Measurements from ENCODE around the gene PRELID3B. TPM values are rescaled to one million over a fixed set of nuclear protein-coding genes. Genes with fewer than 3 reads are reported as not detected.
A peak's percentile ranks its signal among the peaks of the same experiment; 100 is the strongest.
"Not testable (repeated sequence)": the region's sequence is repeated elsewhere in the genome, so short reads cannot be mapped to it uniquely, and the experiment has no call there.

The PRELID3B gene
- total RNA-seq, 1 donor: 68.4 TPM

- H3K79me2 ChIP-seq (ENCODE audit: insufficient read depth, low read length): no peaks in the 10 kb centered on the region
- no peaks in the 10 kb centered on the region for H3K27me3 ChIP-seq (ENCODE audit: insufficient read depth, low read length)
- no peaks in the 10 kb centered on the region for H3K9me3 ChIP-seq (ENCODE audit: low read depth, low read length)
- H3K4me2 ChIP-seq (ENCODE audit: insufficient read depth, low read length): peak overlapping the region; percentile 53
- no peak overlapping the region for H2AFZ ChIP-seq (ENCODE audit: low read length)
- no peaks in the 10 kb centered on the region for H4K20me1 ChIP-seq (ENCODE audit: insufficient read depth, low read length)
- no peak overlapping the region for H3K4me3 ChIP-seq (ENCODE audit: insufficient read depth, low read length)
- no peaks in the 10 kb centered on the region for H3K36me3 ChIP-seq (ENCODE audit: insufficient read depth, low read length)
- H3K4me1 ChIP-seq (ENCODE audit: insufficient read depth, low read length): peaks cover 29% of the 10 kb centered on the region
- no peak for TF ChIP-seq CTCF (IDR thresholded peaks at IDR 0.05; ENCODE audit: extremely low read depth, low read depth, low read length)
- DNase-seq (ENCODE audit: insufficient read length, low spot score, missing footprints): peak; percentile 25
- H3K27ac ChIP-seq (ENCODE audit: low read depth, low read length): peak overlapping the region; percentile 58
Measured at GRCh38 chr20:59014680-59015389, 27.8 kb downstream of the PRELID3B start.

GRCh38 chr20:59013959-59014608, 28.5 kb downstream of the PRELID3B start:
- DNase-seq (ENCODE audit: insufficient read length, low spot score, missing footprints): peak; percentile 11
- TF ChIP-seq CTCF (IDR thresholded peaks at IDR 0.05; ENCODE audit: extremely low read depth, low read depth, low read length): no peak
- Histone ChIP-seq H3K36me3 (ENCODE audit: insufficient read depth, low read length) (no peaks in the 10 kb centered on the region), H3K9me3 (ENCODE audit: low read depth, low read length) (no peaks in the 10 kb centered on the region), H3K27me3 (ENCODE audit: insufficient read depth, low read length) (no peaks in the 10 kb centered on the region), H2AFZ (ENCODE audit: low read length) (no peak overlapping the region), H3K4me1 (ENCODE audit: insufficient read depth, low read length) (peaks cover 29% of the 10 kb centered on the region), H3K27ac (ENCODE audit: low read depth, low read length) (peak overlapping the region; percentile 58), H3K79me2 (ENCODE audit: insufficient read depth, low read length) (no peaks in the 10 kb centered on the region), H3K4me3 (ENCODE audit: insufficient read depth, low read length) (no peak overlapping the region), H4K20me1 (ENCODE audit: insufficient read depth, low read length) (no peaks in the 10 kb centered on the region), H3K4me2 (ENCODE audit: insufficient read depth, low read length) (peak overlapping the region; percentile 53)

GRCh38 chr20:59013031-59013951, 29.3 kb downstream of the PRELID3B start:
- Histone ChIP-seq H3K4me1 (ENCODE audit: insufficient read depth, low read length) (peaks cover 29% of the 10 kb centered on the region), H3K36me3 (ENCODE audit: insufficient read depth, low read length) (no peaks in the 10 kb centered on the region), H3K4me3 (ENCODE audit: insufficient read depth, low read length) (no peak overlapping the region), H3K4me2 (ENCODE audit: insufficient read depth, low read length) (no peak overlapping the region), H3K79me2 (ENCODE audit: insufficient read depth, low read length) (no peaks in the 10 kb centered on the region), H3K27me3 (ENCODE audit: insufficient read depth, low read length) (no peaks in the 10 kb centered on the region), H3K27ac (ENCODE audit: low read depth, low read length) (no peak overlapping the region), H3K9me3 (ENCODE audit: low read depth, low read length) (no peaks in the 10 kb centered on the region), H4K20me1 (ENCODE audit: insufficient read depth, low read length) (no peaks in the 10 kb centered on the region), H2AFZ (ENCODE audit: low read length) (no peak overlapping the region)
- TF ChIP-seq CTCF (IDR thresholded peaks at IDR 0.05; ENCODE audit: extremely low read depth, low read depth, low read length): no peak
- peak; percentile 36 for DNase-seq (ENCODE audit: insufficient read length, low spot score, missing footprints)

- H3K4me3 ChIP-seq (ENCODE audit: insufficient read depth, low read length); H3K27me3 ChIP-seq (ENCODE audit: insufficient read depth, low read length); H3K36me3 ChIP-seq (ENCODE audit: insufficient read depth, low read length); H4K20me1 ChIP-seq (ENCODE audit: insufficient read depth, low read length); H3K9me3 ChIP-seq (ENCODE audit: low read depth, low read length); H3K79me2 ChIP-seq (ENCODE audit: insufficient read depth, low read length); DNase-seq (ENCODE audit: insufficient read length, low spot score, missing footprints): not testable (repeated sequence)
- Histone ChIP-seq H3K27ac (ENCODE audit: low read depth, low read length) (peak overlapping the region; percentile 93), H2AFZ (ENCODE audit: low read length) (peak overlapping the region; percentile 85), H3K4me1 (ENCODE audit: insufficient read depth, low read length) (peaks cover 29% of the 10 kb centered on the region), H3K4me2 (ENCODE audit: insufficient read depth, low read length) (peak overlapping the region; percentile 77)
Measured at GRCh38 chr20:59011874-59012157, 30.8 kb downstream of the PRELID3B start.
